IgD-negative memory B cell (primary cell): Measurements from ENCODE around the gene MMD2. TPM values are rescaled to one million over a fixed set of nuclear protein-coding genes. Genes with fewer than 3 reads are reported as not detected.
"Not testable (repeated sequence)": the region's sequence is repeated elsewhere in the genome, so short reads cannot be mapped to it uniquely, and the experiment has no call there.

Source experiments
- H3K27ac Mint-ChIP-seq, 3 donors: one replicate each; pipeline ENCODE4 v1.8.0; 2020 to 2022; ENCODE audit warnings: mild to moderate bottlenecking in 3 of 3, mixed read lengths in 3 of 3, moderate library complexity in 1 of 3
- H3K27me3 Mint-ChIP-seq: one replicate; pipeline ENCODE4 v1.8.0; 2021; ENCODE audit warnings: mixed read lengths
- H3K36me3 Mint-ChIP-seq: one replicate; pipeline ENCODE4 v1.8.0; 2020; ENCODE audit warnings: mild to moderate bottlenecking, mixed read lengths
- H3K4me1 Mint-ChIP-seq, 3 donors: one replicate each; pipeline ENCODE4 v1.8.0; 2020 to 2022; ENCODE audit warnings: mixed read lengths in 3 of 3, mild to moderate bottlenecking in 1 of 3
- H3K4me3 Mint-ChIP-seq, 4 donors: one replicate each; pipeline ENCODE4 v1.8.0; 2020 to 2022; ENCODE audit warnings: mild to moderate bottlenecking in 4 of 4, mixed read lengths in 4 of 4, moderate library complexity in 3 of 4
- H3K9me3 Mint-ChIP-seq, 3 donors: one replicate each; pipeline ENCODE4 v1.8.0; 2020 to 2021; ENCODE audit warnings: mixed read lengths in 3 of 3, mild to moderate bottlenecking in 1 of 3
- polyA plus RNA-seq: library from polyadenylated mRNA; unstranded; fragments of 300-500 nt; fragmentation: Illumina TruSeq; gene quantifications from one replicate; pipeline ENCODE4 v1.2.3, GENCODE V29; 2021

MMD2 gene
- not detected for polyA plus RNA-seq

- H3K27me3 Mint-ChIP-seq, result peaks cover 35% of the 10 kb centered on the region
- H3K4me3 Mint-ChIP-seq, result peak within 1 kb of the TSS in 3 of 4 donors; percentile 38 to 84 (median 81)
- peaks cover 0 to 6% (median 2%) of the 10 kb centered on the region in 3 donors for H3K9me3 Mint-ChIP-seq
- no peak within 1 kb of the TSS for H3K27ac Mint-ChIP-seq
- no peaks in the 10 kb centered on the region for H3K36me3 Mint-ChIP-seq
- H3K4me1 Mint-ChIP-seq, result peaks cover 0 to 4% (median 2%) of the 10 kb centered on the region in 3 donors
These were observed at the start of gene MMD2 for GRCh38 chr7:4958477-4959301. MMD2 (minus strand) TSS chr7:4959187; CDS start chr7:4959017, 170 bp downstream.

GRCh38 chr7:5005066-5005465, 46.1 kb upstream of the MMD2 start:
- H3K4me3 Mint-ChIP-seq, result peak overlapping the region in 1 of 4 donors; percentile 28
- no peaks in the 10 kb centered on the region for H3K27me3 Mint-ChIP-seq
- peaks cover 0 to 6% (median 2%) of the 10 kb centered on the region in 3 donors for H3K9me3 Mint-ChIP-seq
- H3K4me1 Mint-ChIP-seq, result peaks cover 0 to 2% (median 0%) of the 10 kb centered on the region in 3 donors
- H3K36me3 Mint-ChIP-seq, result peaks cover 17% of the 10 kb centered on the region
- H3K27ac Mint-ChIP-seq, result no peak overlapping the region

- Mint-ChIP-seq H3K9me3 (no peaks in the 10 kb centered on the region), H3K27ac (no peak overlapping the region), H3K36me3 (peaks cover 18% of the 10 kb centered on the region), H3K27me3 (no peaks in the 10 kb centered on the region), H3K4me3 (no peak overlapping the region), H3K4me1 (peaks cover 0 to 4% (median 0%) of the 10 kb centered on the region in 3 donors)
These were observed 42.9 kb upstream of the MMD2 start for GRCh38 chr7:5001911-5002310.

- Mint-ChIP-seq H3K4me1 (peaks cover 0 to 4% (median 0%) of the 10 kb centered on the region in 3 donors), H3K9me3 (no peaks in the 10 kb centered on the region), H3K27ac (peak overlapping the region in 1 of 3 donors; percentile 46), H3K4me3 (no peak overlapping the region), H3K27me3 (no peaks in the 10 kb centered on the region), H3K36me3 (peaks cover 18% of the 10 kb centered on the region)
These were observed 42.0 kb upstream of the MMD2 start for GRCh38 chr7:5001003-5001402.

GRCh38 chr7:4999369-4999950, 40.5 kb upstream of the MMD2 start:
- H3K36me3 Mint-ChIP-seq, result peaks cover 14% of the 10 kb centered on the region

GRCh38 chr7:4998910-4999309, 39.9 kb upstream of the MMD2 start:
- H3K4me1 Mint-ChIP-seq, result peaks cover 0 to 4% (median 0%) of the 10 kb centered on the region in 3 donors
- no peak overlapping the region for H3K4me3 Mint-ChIP-seq
- H3K9me3 Mint-ChIP-seq, result no peaks in the 10 kb centered on the region
- H3K27ac Mint-ChIP-seq, result no peak overlapping the region
- H3K27me3 Mint-ChIP-seq, result no peaks in the 10 kb centered on the region
- peaks cover 14% of the 10 kb centered on the region for H3K36me3 Mint-ChIP-seq

More at GRCh38 chr7:4999369-4999950, 40.5 kb upstream of the MMD2 start:
- peaks cover 0 to 4% (median 0%) of the 10 kb centered on the region in 3 donors for H3K4me1 Mint-ChIP-seq
- H3K9me3 Mint-ChIP-seq, result no peaks in the 10 kb centered on the region
- no peak overlapping the region for H3K27ac Mint-ChIP-seq
- no peaks in the 10 kb centered on the region for H3K27me3 Mint-ChIP-seq
- H3K4me3 Mint-ChIP-seq, result no peak overlapping the region

- Mint-ChIP-seq H3K27me3 (no peaks in the 10 kb centered on the region), H3K4me1 (peaks cover 0 to 4% (median 0%) of the 10 kb centered on the region in 3 donors), H3K9me3 (no peaks in the 10 kb centered on the region), H3K4me3 (no peak overlapping the region), H3K27ac (no peak overlapping the region), H3K36me3 (peaks cover 14% of the 10 kb centered on the region)
These were observed 39.3 kb upstream of the MMD2 start for GRCh38 chr7:4998244-4998643.

GRCh38 chr7:4996696-4997222, 37.8 kb upstream of the MMD2 start:
- Mint-ChIP-seq H3K27ac (peak overlapping the region in 1 of 3 donors; percentile 74), H3K4me3 (no peak overlapping the region), H3K27me3 (no peaks in the 10 kb centered on the region), H3K9me3 (no peaks in the 10 kb centered on the region), H3K4me1 (peaks cover 0 to 4% (median 0%) of the 10 kb centered on the region in 3 donors), H3K36me3 (peaks cover 10% of the 10 kb centered on the region)

- H3K4me1 Mint-ChIP-seq, result peaks cover 0 to 2% (median 0%) of the 10 kb centered on the region in 3 donors
- no peak overlapping the region for H3K27ac Mint-ChIP-seq
- H3K27me3 Mint-ChIP-seq, result no peaks in the 10 kb centered on the region
- peaks cover 10% of the 10 kb centered on the region for H3K36me3 Mint-ChIP-seq
- no peak overlapping the region for H3K4me3 Mint-ChIP-seq
- H3K9me3 Mint-ChIP-seq, result no peaks in the 10 kb centered on the region
These were observed 36.5 kb upstream of the MMD2 start for GRCh38 chr7:4995429-4995969.

- Mint-ChIP-seq H3K4me1 (no peaks in the 10 kb centered on the region), H3K36me3 (peaks cover 6% of the 10 kb centered on the region), H3K9me3 (no peaks in the 10 kb centered on the region), H3K27me3 (no peaks in the 10 kb centered on the region), H3K4me3 (no peak overlapping the region), H3K27ac (no peak overlapping the region)
These were observed 34.5 kb upstream of the MMD2 start for GRCh38 chr7:4993471-4993870.

GRCh38 chr7:4982741-4983140, 23.8 kb upstream of the MMD2 start:
- H3K36me3 Mint-ChIP-seq, H3K9me3 Mint-ChIP-seq: not testable (repeated sequence)

GRCh38 chr7:4981295-4981890, 22.4 kb upstream of the MMD2 start:
- H3K4me1 Mint-ChIP-seq, result peaks cover 15 to 21% (median 16%) of the 10 kb centered on the region in 3 donors

More at GRCh38 chr7:4982741-4983140, 23.8 kb upstream of the MMD2 start:
- Mint-ChIP-seq H3K4me1 (peaks cover 13 to 21% (median 13%) of the 10 kb centered on the region in 3 donors), H3K27ac (peak overlapping the region in 2 of 3 donors; percentile 55 to 89), H3K4me3 (peak overlapping the region in 1 of 4 donors; percentile 63)
- H3K27me3 Mint-ChIP-seq, result not testable (repeated sequence)

GRCh38 chr7:4975626-4976025, 16.6 kb upstream of the MMD2 start:
- H3K9me3 Mint-ChIP-seq, H3K36me3 Mint-ChIP-seq, H3K27ac Mint-ChIP-seq, H3K27me3 Mint-ChIP-seq: not testable (repeated sequence)
- Mint-ChIP-seq H3K4me3 (peak overlapping the region; percentile 53 to 76 (median 62)), H3K4me1 (peaks cover 12 to 17% (median 13%) of the 10 kb centered on the region in 3 donors)

More at GRCh38 chr7:4981295-4981890, 22.4 kb upstream of the MMD2 start:
- not testable (repeated sequence) for H3K9me3 Mint-ChIP-seq, H3K27me3 Mint-ChIP-seq, H3K4me3 Mint-ChIP-seq, H3K36me3 Mint-ChIP-seq
- peak overlapping the region in 1 of 3 donors; percentile 16 for H3K27ac Mint-ChIP-seq

GRCh38 chr7:4973728-4974198, 14.8 kb upstream of the MMD2 start:
- Mint-ChIP-seq H3K27ac (peak overlapping the region; percentile 71 to 100 (median 97)), H3K4me1 (peaks cover 9 to 17% (median 13%) of the 10 kb centered on the region in 3 donors), H3K9me3 (no peaks in the 10 kb centered on the region)

More at GRCh38 chr7:4973728-4974198, 14.8 kb upstream of the MMD2 start:
- Mint-ChIP-seq H3K27me3 (no peaks in the 10 kb centered on the region), H3K36me3 (peaks cover 3% of the 10 kb centered on the region), H3K4me3 (peak overlapping the region; percentile 83 to 99 (median 98))
